ENCODE results near the gene CENPO.

DNA sequence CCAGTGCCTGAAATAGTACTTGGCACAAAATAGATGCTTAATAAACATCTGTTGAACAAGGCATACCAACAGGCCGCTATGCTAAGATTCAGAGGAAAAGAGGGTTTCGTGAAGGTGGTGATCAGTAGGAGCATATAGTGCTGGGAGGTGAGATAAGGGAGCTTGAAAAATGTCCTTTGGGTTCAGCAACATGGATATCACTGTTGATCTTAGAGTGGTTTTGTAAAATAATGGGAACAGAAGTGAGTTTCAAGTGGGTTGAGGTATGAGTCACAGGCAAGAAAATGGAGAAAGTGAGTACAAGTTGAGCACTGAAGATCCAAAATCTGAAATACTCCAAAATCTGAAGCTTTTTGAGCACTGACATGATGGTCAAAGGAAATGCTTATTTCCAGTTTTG is 4.4 kb downstream of the CENPO start:
- TF ChIP-seq, protein P1, sequence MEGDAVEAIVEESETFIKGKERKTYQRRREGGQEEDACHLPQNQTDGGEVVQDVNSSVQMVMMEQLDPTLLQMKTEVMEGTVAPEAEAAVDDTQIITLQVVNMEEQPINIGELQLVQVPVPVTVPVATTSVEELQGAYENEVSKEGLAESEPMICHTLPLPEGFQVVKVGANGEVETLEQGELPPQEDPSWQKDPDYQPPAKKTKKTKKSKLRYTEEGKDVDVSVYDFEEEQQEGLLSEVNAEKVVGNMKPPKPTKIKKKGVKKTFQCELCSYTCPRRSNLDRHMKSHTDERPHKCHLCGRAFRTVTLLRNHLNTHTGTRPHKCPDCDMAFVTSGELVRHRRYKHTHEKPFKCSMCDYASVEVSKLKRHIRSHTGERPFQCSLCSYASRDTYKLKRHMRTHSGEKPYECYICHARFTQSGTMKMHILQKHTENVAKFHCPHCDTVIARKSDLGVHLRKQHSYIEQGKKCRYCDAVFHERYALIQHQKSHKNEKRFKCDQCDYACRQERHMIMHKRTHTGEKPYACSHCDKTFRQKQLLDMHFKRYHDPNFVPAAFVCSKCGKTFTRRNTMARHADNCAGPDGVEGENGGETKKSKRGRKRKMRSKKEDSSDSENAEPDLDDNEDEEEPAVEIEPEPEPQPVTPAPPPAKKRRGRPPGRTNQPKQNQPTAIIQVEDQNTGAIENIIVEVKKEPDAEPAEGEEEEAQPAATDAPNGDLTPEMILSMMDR (IDR thresholded peaks at IDR 0.05; ENCODE audit: insufficient read depth, low read depth, low read length), result no peak
- no peak for TF ChIP-seq EZH2 (IDR thresholded peaks at IDR 0.05; ENCODE audit: insufficient read depth, low read length)
